ENCODE measurements around the gene RPRD2. TPM values are rescaled to one million over a fixed set of nuclear protein-coding genes. Genes with fewer than 3 reads are reported as not detected.
"Not testable (repeated sequence)": the region's sequence is repeated elsewhere in the genome, so short reads cannot be mapped to it uniquely, and the experiment has no call there.

The RPRD2 gene
- polyA plus RNA-seq, result 1 to 10 TPM; 7.1 to 8.9 TPM

DNA sequence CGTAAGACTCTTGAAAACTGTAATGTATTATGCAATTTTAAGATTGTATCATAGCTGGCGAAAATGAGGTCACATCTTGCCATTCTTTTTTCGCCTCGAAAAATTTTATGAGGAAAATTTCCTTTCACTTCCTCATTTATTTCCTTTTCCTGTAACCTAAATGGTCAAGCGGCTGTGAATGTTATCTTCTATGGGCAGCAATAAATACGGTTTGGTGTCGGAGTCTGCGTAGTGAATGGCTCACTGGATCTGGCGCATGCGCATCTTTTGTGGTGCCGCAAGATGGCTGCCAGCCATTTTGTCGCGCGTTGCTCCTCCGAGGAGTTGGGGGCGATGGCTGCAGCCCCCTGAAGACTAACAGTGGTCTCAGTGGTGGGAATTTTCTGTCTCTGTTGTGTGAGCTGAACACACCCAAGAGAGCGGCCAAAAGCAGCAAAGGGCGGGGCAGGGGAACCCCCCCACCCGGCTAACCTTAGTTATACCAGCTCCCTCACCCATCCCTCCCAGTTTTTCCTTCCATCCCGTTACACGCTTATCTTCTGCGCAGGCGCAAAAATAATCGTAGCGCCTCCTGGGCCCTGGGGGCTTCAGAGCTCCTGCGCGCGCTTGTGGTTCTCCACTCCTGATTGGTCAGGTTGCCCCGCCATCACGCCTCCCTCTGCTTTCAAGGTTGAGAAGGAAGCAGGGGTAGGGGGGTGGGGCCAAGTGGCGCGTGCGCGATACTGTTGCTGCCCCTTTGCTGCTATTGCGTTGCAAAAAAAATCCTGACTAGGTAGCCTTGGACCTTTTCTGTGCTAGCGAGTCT lies at the start of gene RPRD2:
TSS of gene RPRD2 (plus strand) at position 722 of the 805 bp plus-strand sequence. CDS start 568 bp downstream, outside the sequence.
- H3K4me1 ChIP-seq (ENCODE audit: control insufficient read depth in 2 of 2, insufficient read depth in 2 of 2, low read length in 1 of 2), result no peaks in the 10 kb centered on the region
- peak within 1 kb of the TSS; percentile 100 for H3K27ac ChIP-seq (ENCODE audit: low read depth in 2 of 2, low read length in 1 of 2)
- peak within 1 kb of the TSS; percentile 51 to 95 for H3K4me3 ChIP-seq (ENCODE audit: low read depth in 1 of 2, low read length in 2 of 2)
- H3K27me3 ChIP-seq (ENCODE audit: control insufficient read depth in 1 of 2, insufficient read depth in 2 of 2, low read length in 2 of 2), result no peaks in the 10 kb centered on the region
- 0 to 1% methylated on average over 36 of the region's 36 CpGs for WGBS, 2 donors
- H3K36me3 ChIP-seq (ENCODE audit: control insufficient read depth in 2 of 2, insufficient read depth in 2 of 2, low read length in 1 of 2), result no peaks in the 10 kb centered on the region
- H3K9me3 ChIP-seq (ENCODE audit: control insufficient read depth in 2 of 2, insufficient read depth in 1 of 2, low read depth in 1 of 2, low read length in 1 of 2), result no peaks in the 10 kb centered on the region

DNA sequence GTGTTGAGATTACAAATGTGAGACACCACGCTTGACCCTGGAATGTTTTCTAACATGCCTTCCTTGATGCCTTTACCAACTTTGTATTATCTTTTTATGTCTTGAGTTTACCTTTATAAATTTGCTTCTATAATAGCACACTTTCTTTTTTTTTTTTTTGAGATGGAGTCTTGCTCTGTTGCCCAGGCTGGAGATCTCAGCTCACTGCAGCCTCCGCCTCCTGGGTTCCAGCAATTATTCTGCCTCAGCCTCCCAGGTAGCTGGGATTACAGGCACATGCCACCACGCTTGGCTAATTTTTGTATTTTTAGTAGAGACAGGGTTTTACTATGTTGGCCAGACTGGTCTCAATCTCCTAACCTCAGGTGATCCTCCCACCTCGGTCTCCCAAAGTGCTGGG lies 49.3 kb upstream of the RPRD2 start:
- not testable (repeated sequence) for H3K4me1 ChIP-seq (ENCODE audit: control insufficient read depth in 2 of 2, insufficient read depth in 2 of 2, low read length in 1 of 2); H3K27ac ChIP-seq (ENCODE audit: low read depth in 2 of 2, low read length in 1 of 2); H3K27me3 ChIP-seq (ENCODE audit: control insufficient read depth in 1 of 2, insufficient read depth in 2 of 2, low read length in 2 of 2); H3K36me3 ChIP-seq (ENCODE audit: control insufficient read depth in 2 of 2, insufficient read depth in 2 of 2, low read length in 1 of 2); H3K9me3 ChIP-seq (ENCODE audit: control insufficient read depth in 2 of 2, insufficient read depth in 1 of 2, low read depth in 1 of 2, low read length in 1 of 2); H3K4me3 ChIP-seq (ENCODE audit: low read depth in 1 of 2, low read length in 2 of 2)
- 91 to 95% methylated on average over 4 of the region's 4 CpGs for WGBS, 2 donors

DNA sequence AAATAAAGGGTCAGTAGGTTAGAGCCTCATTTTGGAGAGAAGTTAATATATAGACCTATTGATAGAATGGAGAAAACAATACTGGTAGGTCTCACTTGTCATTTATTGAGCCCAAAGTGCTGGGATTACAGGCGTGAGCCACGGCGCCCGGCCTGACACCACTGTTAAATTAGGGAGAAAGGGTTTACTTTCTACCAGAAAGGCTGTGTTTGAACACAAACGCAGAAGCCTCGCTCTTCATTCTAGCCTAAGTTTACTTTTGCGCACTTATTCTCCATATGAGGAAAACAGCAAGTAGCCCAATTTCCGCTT lies 43.3 kb upstream of the RPRD2 start:
- H3K27me3 ChIP-seq (ENCODE audit: control insufficient read depth in 1 of 2, insufficient read depth in 2 of 2, low read length in 2 of 2), result no peaks in the 10 kb centered on the region
- H3K4me3 ChIP-seq (ENCODE audit: low read depth in 1 of 2, low read length in 2 of 2), result peak overlapping the region; percentile 21 to 77
- no peaks in the 10 kb centered on the region for H3K9me3 ChIP-seq (ENCODE audit: control insufficient read depth in 2 of 2, insufficient read depth in 1 of 2, low read depth in 1 of 2, low read length in 1 of 2)
- H3K36me3 ChIP-seq (ENCODE audit: control insufficient read depth in 2 of 2, insufficient read depth in 2 of 2, low read length in 1 of 2), result peaks cover 1 to 3% of the 10 kb centered on the region in 2 donors
- WGBS, 2 donors, result 78 to 82% methylated on average over 8 of the region's 8 CpGs
- H3K4me1 ChIP-seq (ENCODE audit: control insufficient read depth in 2 of 2, insufficient read depth in 2 of 2, low read length in 1 of 2), result no peaks in the 10 kb centered on the region
- peak overlapping the region; percentile 10 to 24 for H3K27ac ChIP-seq (ENCODE audit: low read depth in 2 of 2, low read length in 1 of 2)

DNA sequence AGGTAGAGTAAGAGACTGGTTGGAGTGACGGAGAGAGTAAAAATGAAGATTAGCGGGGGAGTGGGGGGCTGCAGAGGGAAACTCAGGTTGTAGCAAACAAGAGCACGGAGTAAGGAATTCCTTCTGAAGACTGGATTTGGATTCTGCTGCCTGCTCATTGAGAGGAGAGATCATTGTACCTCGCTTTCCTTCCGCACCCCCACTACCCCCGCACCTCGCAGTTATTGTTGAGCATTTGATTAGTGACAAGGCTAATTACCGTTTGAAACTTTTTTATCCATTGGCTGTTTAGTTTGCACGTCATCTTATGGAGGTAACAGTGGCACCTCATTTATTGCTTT lies 42.2 kb upstream of the RPRD2 start:
- H3K4me3 ChIP-seq (ENCODE audit: low read depth in 1 of 2, low read length in 2 of 2), result peak overlapping the region; percentile 77 to 82
- 0 to 1% methylated on average over 9 of the region's 9 CpGs for WGBS, 2 donors
- no peaks in the 10 kb centered on the region for H3K4me1 ChIP-seq (ENCODE audit: control insufficient read depth in 2 of 2, insufficient read depth in 2 of 2, low read length in 1 of 2)
- H3K36me3 ChIP-seq (ENCODE audit: control insufficient read depth in 2 of 2, insufficient read depth in 2 of 2, low read length in 1 of 2), result peaks cover 3 to 5% of the 10 kb centered on the region in 2 donors
- H3K27me3 ChIP-seq (ENCODE audit: control insufficient read depth in 1 of 2, insufficient read depth in 2 of 2, low read length in 2 of 2), result no peaks in the 10 kb centered on the region
- H3K9me3 ChIP-seq (ENCODE audit: control insufficient read depth in 2 of 2, insufficient read depth in 1 of 2, low read depth in 1 of 2, low read length in 1 of 2), result no peaks in the 10 kb centered on the region
- peak overlapping the region; percentile 78 to 92 for H3K27ac ChIP-seq (ENCODE audit: low read depth in 2 of 2, low read length in 1 of 2)

DNA sequence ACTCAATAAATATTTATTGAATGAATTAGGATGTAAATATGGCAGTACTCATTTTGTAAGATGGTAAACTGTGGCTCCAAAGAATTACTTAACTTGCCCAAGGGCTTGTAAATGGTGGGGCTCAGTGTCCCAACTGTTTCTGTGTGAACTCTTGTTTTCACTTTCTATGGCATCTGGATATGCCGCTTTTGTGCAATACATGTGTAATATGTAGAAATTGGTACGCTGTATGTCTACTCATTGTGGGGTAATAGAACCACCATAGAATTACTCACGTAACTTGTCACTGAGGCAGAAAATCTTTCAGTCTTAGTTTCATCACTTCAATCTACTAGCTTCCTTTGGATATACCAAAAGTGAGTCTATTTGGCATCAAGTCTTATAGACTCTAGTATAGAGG lies 41.6 kb upstream of the RPRD2 start:
- Histone ChIP-seq H3K27ac (ENCODE audit: low read depth in 2 of 2, low read length in 1 of 2) (no peak overlapping the region), H3K4me3 (ENCODE audit: low read depth in 1 of 2, low read length in 2 of 2) (peak overlapping the region in 1 of 2 donors; percentile 77)

DNA sequence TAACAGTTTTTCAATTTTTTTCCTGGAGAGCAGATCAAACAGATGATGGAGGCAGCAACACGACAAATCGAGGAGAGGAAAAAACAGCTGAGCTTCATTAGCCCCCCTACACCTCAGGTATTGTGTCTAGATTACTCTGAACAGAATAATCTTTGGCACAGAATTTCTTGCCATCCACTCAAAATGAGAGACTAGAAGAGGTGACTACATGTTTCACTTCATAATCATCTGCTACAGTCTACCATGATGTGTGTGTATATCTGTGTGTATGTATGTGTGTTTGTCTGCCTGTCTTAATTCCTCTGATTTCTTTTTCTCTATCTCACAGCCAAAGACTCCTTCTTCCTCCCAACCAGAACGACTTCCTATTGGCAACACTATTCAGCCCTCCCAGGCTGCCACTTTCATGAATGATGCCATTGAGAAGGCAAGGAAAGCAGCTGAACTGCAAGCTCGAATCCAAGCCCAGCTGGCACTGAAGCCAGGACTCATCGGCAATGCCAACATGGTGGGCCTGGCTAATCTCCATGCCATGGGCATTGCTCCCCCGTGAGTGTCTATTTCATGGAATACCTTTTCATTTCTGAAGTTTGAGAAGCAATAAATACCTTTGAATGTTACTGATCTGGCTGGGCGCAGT lies 31.2 kb upstream of the RPRD2 start:
- Histone ChIP-seq H3K36me3 (ENCODE audit: control insufficient read depth in 2 of 2, insufficient read depth in 2 of 2, low read length in 1 of 2) (peaks cover 19 to 24% of the 10 kb centered on the region in 2 donors), H3K27ac (ENCODE audit: low read depth in 2 of 2, low read length in 1 of 2) (no peak overlapping the region), H3K4me1 (ENCODE audit: control insufficient read depth in 2 of 2, insufficient read depth in 2 of 2, low read length in 1 of 2) (no peaks in the 10 kb centered on the region), H3K4me3 (ENCODE audit: low read depth in 1 of 2, low read length in 2 of 2) (no peak overlapping the region), H3K9me3 (ENCODE audit: control insufficient read depth in 2 of 2, insufficient read depth in 1 of 2, low read depth in 1 of 2, low read length in 1 of 2) (no peaks in the 10 kb centered on the region), H3K27me3 (ENCODE audit: control insufficient read depth in 1 of 2, insufficient read depth in 2 of 2, low read length in 2 of 2) (no peaks in the 10 kb centered on the region)
- WGBS, 2 donors, result 91 to 93% methylated on average over 7 of the region's 7 CpGs

More for the DNA sequence above, 41.6 kb upstream of the RPRD2 start:
- H3K27me3 ChIP-seq (ENCODE audit: control insufficient read depth in 1 of 2, insufficient read depth in 2 of 2, low read length in 2 of 2), result no peaks in the 10 kb centered on the region
- peaks cover 5% of the 10 kb centered on the region in 2 donors for H3K36me3 ChIP-seq (ENCODE audit: control insufficient read depth in 2 of 2, insufficient read depth in 2 of 2, low read length in 1 of 2)
- WGBS, 2 donors, result 75 to 79% methylated on average over 3 of the region's 3 CpGs
- no peaks in the 10 kb centered on the region for H3K9me3 ChIP-seq (ENCODE audit: control insufficient read depth in 2 of 2, insufficient read depth in 1 of 2, low read depth in 1 of 2, low read length in 1 of 2)
- H3K4me1 ChIP-seq (ENCODE audit: control insufficient read depth in 2 of 2, insufficient read depth in 2 of 2, low read length in 1 of 2), result no peaks in the 10 kb centered on the region

DNA sequence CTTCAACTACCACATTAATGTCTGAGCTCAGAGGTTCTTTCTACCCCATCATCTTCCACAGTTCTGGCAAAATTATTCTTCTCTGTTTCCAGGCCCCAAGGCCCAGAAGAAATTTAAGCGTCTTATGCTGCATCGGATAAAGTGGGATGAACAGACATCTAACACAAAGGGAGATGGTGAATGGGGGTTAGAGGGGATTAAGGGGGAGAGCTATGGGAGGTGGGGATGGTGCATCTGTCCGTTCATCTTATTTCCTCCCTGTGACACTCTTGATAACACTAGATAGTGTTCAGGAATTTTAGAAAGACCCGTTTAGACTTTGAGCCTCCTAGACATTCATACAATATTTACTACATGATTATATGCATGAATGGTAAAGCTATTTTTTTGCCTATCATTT lies 17.6 kb upstream of the RPRD2 start:
- WGBS, 2 donors, result 86% methylated on average over 4 of the region's 4 CpGs
- Histone ChIP-seq H3K4me1 (ENCODE audit: control insufficient read depth in 2 of 2, insufficient read depth in 2 of 2, low read length in 1 of 2) (no peaks in the 10 kb centered on the region), H3K4me3 (ENCODE audit: low read depth in 1 of 2, low read length in 2 of 2) (no peak overlapping the region), H3K36me3 (ENCODE audit: control insufficient read depth in 2 of 2, insufficient read depth in 2 of 2, low read length in 1 of 2) (peaks cover 14 to 15% of the 10 kb centered on the region in 2 donors), H3K9me3 (ENCODE audit: control insufficient read depth in 2 of 2, insufficient read depth in 1 of 2, low read depth in 1 of 2, low read length in 1 of 2) (no peaks in the 10 kb centered on the region), H3K27ac (ENCODE audit: low read depth in 2 of 2, low read length in 1 of 2) (no peak overlapping the region), H3K27me3 (ENCODE audit: control insufficient read depth in 1 of 2, insufficient read depth in 2 of 2, low read length in 2 of 2) (no peaks in the 10 kb centered on the region)

DNA sequence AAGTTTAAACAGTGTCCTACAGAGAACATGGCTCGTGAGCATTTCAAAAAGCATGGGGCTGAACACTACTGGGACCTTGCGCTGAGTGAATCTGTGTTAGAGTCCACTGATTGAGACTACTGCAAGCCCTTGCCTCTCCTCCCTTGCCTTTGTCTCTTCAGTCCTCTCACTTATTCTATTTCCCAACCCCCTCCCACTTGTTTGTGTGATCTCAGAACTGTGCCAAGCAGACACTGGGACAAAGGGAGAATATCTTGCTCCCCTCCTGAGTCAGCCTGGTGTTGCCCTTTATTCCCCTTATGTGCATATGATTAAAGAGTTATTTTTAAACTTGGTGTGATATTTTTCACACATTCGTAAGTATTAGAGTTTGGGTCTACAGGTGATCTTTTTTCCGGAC lies 11.1 kb upstream of the RPRD2 start:
- H3K36me3 ChIP-seq (ENCODE audit: control insufficient read depth in 2 of 2, insufficient read depth in 2 of 2, low read length in 1 of 2), result peaks cover 4 to 8% of the 10 kb centered on the region in 2 donors

DNA sequence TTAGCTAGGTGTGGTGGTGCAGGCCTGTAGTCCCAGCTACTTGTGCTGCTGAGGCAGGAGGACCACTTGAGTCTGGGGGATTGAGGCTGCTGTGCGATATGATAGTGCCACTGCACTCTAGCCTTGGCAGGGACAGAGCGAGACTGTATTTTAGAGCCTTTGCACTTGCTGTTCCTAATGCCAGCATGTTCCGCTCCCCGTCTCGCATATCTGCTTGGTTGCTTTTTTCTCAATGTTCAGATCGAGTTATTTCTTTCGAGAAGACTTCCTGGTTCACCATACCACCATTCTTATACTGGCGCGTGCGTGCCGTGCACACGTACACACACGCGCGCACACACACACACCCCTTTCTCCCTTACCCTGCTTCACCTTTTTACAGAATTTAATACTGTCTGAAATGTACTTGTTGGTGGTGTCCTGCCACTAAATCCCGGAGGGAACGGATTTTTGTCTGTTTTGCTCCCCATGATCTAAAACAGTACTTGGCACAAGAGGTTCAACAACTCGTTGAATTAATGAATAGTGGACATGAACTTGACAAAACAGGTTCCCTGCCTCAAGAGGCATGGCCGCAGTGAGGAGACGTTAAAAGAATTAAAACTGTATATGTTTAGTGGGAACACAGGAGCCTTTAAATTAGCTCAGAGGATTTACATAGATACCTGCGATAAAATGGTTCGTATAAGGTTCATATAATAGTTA lies 1.1 kb upstream of the RPRD2 start:
- 45 to 59% methylated on average over 22 of the region's 22 CpGs for WGBS, 2 donors
- Histone ChIP-seq H3K4me3 (ENCODE audit: low read depth in 1 of 2, low read length in 2 of 2) (peak overlapping the region in 1 of 2 donors; percentile 95), H3K27me3 (ENCODE audit: control insufficient read depth in 1 of 2, insufficient read depth in 2 of 2, low read length in 2 of 2) (no peaks in the 10 kb centered on the region)

More for the DNA sequence above, 11.1 kb upstream of the RPRD2 start:
- no peak overlapping the region for H3K4me3 ChIP-seq (ENCODE audit: low read depth in 1 of 2, low read length in 2 of 2)
- no peaks in the 10 kb centered on the region for H3K9me3 ChIP-seq (ENCODE audit: control insufficient read depth in 2 of 2, insufficient read depth in 1 of 2, low read depth in 1 of 2, low read length in 1 of 2)
- no peaks in the 10 kb centered on the region for H3K27me3 ChIP-seq (ENCODE audit: control insufficient read depth in 1 of 2, insufficient read depth in 2 of 2, low read length in 2 of 2)
- 93 to 94% methylated on average over 4 of the region's 4 CpGs for WGBS, 2 donors
- no peaks in the 10 kb centered on the region for H3K4me1 ChIP-seq (ENCODE audit: control insufficient read depth in 2 of 2, insufficient read depth in 2 of 2, low read length in 1 of 2)
- no peak overlapping the region for H3K27ac ChIP-seq (ENCODE audit: low read depth in 2 of 2, low read length in 1 of 2)

More for the DNA sequence above, 1.1 kb upstream of the RPRD2 start:
- Histone ChIP-seq H3K27ac (ENCODE audit: low read depth in 2 of 2, low read length in 1 of 2) (peak overlapping the region; percentile 68 to 100), H3K4me1 (ENCODE audit: control insufficient read depth in 2 of 2, insufficient read depth in 2 of 2, low read length in 1 of 2) (no peaks in the 10 kb centered on the region), H3K9me3 (ENCODE audit: control insufficient read depth in 2 of 2, insufficient read depth in 1 of 2, low read depth in 1 of 2, low read length in 1 of 2) (no peaks in the 10 kb centered on the region), H3K36me3 (ENCODE audit: control insufficient read depth in 2 of 2, insufficient read depth in 2 of 2, low read length in 1 of 2) (no peaks in the 10 kb centered on the region)

All from esophagus (tissue), 2 donors.